HG03139 (cell line): ENCODE measurements around the gene HIVEP1.

Source experiments
- ATAC-seq: cut with Tn5 transposase; IDR thresholded peaks from one replicate; pipeline ENCODE4 v1.9.1; 2021; ENCODE audit not compliant: unreplicated experiment

HIVEP1 gene

DNA sequence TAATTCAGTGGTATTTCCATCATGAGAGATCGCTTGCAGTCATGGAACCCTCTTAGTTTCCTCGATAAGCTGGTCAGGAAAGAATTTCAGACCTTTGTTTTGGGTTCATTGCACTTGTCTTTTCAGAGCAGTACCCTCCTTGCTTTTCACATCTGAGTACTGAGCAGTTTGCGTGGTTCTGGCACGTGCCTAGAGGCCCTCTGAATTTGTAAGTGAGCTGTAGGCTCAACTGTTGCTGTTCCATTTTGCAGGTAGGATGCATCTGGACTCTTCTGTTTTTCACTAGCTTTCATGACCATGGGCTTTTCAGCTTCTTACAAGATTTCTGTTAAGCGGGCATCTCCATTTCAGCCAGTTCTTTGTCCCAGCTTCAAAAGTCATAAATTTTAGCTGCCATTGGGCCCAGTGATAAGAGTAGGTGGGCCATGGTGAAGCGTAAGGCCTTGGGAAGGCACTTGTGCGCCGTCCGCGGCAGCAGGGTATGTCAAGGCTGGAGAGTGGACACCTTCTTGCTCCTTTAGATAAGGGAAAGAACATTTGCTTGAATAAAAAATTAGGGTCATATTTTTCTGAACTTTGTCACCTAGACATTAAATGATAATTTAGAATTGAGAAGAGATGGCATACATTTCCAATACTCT, 35.8 kb downstream of the HIVEP1 start:
- no peak for ATAC-seq

GRCh38 chr6:12048609-12049008, 36.5 kb downstream of the HIVEP1 start:
- ATAC-seq = no peak

DNA sequence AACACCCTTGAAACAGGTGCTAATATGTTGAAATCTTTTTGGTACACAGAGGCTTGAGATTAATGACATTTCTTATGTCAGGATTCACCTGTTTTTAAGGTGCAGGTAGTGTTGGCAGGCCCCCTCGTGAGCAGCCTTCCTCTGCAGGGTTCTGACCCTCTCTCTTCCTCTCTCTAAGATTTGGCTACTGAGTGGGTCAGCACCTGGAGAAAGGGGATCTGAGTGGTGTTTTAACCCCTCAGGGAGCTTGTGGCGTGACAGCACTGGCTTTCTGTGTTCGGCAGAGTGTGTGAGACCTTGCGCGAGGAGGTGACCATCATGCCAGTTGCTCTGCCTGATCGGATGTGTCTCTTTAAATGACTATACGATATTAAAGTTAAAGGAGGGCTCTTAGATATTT, 37.1 kb downstream of the HIVEP1 start:
- ATAC-seq = peak; percentile 42

DNA sequence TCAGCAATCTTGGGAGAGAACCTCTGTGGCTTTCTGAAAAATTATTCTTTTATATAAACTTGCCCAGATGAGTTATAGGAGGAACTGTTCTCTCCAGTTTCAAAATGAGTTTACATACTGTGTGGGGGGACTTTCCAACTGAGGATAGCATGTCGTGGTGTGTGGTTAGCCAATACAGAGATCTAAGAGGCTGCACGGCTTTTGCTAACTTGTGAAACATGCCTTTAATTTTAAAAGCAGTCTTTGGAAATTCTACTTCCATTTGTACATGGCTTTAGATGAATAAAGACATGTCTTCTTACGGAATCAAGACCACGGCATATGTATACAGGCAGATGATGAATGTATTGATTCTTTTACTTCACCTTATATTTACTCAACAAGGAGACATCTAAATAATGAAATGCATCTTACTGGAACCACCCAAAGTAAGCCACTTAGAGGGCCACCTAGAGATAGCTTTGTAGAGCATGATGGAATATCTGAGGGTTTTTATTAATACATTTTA, 39.8 kb downstream of the HIVEP1 start:
- ATAC-seq = peak; percentile 75

DNA sequence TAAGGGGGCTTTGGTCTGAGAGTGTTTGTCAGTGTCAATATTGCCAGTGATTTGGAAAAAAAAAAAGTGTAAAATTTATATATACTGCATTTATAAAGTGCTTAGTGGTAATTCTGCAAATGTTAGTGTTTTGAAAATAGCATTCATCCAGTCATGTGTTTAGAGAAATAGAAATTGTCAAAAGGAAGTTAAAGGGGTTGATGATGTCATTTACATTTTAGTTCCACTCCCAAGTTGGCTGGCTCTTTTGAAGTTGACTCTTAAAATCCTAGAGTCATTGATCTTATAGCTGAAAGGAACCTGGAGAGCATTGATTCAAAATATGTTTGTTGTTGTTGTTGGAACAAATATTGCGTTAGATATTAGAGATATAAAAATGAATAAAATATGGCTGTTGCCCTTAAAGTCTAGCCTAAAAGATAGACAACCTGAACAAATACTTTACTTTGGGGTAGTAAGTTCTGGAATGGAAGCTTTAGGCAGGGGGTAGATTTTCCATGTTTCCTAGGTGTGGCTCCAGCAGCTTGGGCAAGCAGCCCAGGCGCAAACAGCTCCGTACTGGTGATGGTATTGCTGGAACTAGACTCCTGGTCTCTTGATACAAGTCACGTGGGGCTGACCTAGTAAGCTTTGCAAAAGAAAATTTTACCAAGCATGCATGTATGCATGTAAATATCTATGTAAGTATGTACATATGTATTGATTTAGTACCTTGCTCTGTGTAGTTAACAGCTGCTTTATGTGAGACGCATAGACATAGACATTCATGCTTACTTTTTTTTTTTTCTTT, 46.3 kb downstream of the HIVEP1 start:
- no peak for ATAC-seq

DNA sequence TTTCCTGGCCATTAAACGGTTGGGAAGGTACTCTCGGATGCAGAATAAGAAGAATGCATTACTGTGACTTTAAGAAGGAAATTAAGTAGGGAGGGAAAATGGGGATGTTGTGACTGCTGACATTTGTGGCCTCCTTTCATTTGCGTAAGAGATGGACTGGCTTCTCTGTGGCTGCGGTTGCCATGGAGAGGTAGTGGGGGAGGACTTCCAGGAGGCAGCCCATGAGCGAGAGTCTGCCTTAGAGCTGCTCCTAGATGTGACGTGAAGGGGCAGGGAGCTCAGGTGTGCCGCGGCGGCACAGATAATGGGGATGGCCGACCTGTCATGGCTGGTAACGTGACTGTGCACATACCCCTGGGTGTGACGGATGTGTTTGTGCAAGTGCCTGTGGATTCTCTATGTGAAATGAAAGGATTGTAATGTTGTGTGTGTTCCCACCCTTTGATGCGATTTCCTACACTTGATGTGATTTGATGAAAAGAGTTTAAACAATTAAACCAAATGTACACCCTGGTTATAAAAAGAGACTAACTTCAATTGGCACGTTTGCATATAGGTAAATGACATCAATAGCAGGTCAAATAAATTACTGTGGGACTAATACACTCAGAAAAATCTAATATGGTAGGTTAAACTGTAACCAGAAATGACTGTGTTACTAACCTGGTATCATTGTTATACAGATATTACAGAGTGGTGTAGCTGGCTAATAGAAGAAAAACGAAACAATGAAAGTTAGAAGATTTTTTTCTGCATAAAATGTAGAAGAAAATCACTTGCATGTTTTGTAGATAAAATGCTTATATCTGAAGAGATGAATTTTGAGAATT, 48.9 kb downstream of the HIVEP1 start:
- ATAC-seq = peak; percentile 63

GRCh38 chr6:12062605-12063004, 50.5 kb downstream of the HIVEP1 start:
- ATAC-seq = no peak

GRCh38 chr6:12064131-12064530, 52.0 kb downstream of the HIVEP1 start:
- ATAC-seq = no peak

GRCh38 chr6:12064538-12065071, 52.5 kb downstream of the HIVEP1 start:
- ATAC-seq = no peak

DNA sequence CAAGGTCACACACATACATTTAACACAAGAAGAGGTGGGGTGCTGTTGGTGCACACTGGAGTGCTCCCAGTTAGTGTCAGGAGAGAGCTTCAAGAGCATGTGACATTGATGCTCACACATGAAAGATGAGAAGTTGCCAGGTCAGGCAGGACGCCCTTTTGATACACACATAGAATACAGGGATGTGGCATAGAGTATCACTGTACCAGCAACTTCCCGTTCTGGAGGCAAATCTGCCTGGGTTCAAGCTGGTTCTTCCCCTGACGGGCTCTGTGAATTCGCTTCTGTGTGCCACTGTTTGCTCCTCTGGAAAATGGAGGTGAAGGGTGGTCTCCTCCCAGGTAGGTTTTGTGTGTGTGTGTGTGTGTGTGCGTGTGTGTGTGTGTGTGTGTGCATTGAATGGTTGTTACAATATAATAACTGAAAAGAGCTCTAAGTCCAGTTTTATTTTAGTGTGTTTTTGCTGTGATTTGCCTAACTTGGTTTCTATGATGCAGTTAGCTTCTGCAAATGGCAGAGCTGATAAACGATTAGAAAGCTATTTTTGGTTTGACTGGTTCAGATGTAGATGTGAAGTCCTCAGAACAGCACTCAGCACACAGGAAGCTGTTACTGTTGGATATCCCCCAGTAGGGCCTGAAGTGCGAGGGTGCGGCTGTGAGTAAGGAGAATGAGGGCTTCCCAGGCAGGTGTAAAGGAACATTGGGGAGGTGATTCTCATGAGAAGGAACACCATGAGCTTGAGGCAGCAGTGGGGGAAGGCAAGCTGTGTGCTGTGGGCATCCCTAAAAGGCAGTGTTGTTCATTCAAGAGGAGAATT, 53.4 kb downstream of the HIVEP1 start:
- no peak for ATAC-seq

- no peak for ATAC-seq
Observed at GRCh38 chr6:12066297-12066696, 54.2 kb downstream of the HIVEP1 start.

DNA sequence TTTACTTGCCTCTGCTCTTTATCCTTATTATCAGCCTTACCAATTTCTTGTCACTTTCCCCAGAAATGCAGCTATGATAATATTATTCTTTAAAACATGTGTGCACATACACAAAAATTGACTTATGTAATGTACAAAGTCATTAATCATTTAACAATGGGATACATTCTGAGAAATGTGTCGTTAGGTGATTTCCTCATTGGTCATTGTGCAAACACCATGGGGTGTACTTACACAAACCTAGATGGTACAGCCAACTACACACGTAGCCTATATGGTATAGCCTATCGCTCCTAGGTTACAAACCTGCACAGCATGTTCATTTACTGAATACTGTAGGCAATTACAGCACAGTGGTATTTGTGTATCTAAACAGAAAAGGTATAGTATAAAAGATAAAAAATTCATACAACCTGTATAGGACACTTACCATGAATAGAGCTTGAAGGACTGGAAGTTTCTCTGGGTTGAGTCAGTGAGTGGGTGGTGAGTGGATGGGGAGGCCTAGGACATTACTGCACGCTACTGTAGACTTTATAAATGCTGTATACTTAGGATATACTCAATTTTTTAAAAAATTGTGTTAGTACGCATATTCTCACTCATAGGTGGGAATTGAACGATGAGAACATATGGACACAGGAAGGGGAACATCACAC, 56.9 kb downstream of the HIVEP1 start:
- ATAC-seq = no peak

DNA sequence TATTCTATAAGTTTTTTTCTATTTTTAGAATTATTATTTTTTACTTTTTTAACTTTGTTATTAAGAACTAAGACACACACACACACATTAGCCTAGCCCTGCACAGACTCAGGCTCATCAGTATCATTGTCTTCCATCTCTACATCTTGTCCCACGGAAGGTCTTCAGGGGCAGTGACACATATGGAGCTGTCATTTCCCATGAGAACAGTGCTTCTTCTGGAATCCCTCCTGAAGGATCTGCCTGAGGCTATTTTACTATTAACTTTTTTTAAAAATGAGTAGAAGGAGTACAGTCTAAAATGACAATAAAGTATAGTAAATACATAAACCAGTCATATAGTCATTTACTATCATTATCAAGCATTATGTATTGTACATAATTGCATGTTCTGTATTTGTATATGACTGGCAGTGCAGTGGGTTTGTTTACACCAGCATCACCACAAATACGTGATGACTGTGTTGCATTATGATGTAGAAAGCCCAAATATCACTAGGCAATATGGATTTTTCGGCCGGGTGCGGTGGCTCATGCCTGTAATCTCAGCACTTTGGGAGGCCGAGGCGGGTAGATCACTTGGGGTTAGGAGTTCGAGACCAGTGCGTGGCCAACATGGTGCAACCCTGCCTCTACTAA, 57.9 kb downstream of the HIVEP1 start:
- ATAC-seq = no peak

- no peak for ATAC-seq
Observed at GRCh38 chr6:12071064-12071615, 59.0 kb downstream of the HIVEP1 start.

DNA sequence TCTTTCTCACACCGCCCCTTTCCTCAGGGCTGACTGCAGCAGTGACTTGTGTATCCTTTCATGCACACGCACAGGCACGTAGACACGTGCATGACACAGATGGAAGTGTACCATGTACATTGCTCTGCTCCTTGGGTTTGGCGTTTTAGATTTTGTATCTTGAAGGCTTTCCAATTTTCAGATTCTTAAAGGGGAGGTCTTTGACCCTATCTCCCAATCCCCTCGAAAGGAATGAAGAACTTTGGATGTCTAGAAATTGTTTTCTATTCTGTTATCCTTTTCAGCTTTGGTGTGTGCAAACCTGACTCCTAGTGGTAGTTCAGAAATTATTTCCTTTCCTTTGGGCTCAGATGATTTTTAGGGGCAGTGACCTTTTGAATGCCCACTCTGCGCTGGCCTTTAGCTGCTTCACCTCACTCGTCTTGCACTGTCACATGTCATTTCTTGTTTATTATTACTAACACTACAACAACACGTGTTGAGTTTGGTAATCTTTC, 63.0 kb downstream of the HIVEP1 start:
- no peak for ATAC-seq

DNA sequence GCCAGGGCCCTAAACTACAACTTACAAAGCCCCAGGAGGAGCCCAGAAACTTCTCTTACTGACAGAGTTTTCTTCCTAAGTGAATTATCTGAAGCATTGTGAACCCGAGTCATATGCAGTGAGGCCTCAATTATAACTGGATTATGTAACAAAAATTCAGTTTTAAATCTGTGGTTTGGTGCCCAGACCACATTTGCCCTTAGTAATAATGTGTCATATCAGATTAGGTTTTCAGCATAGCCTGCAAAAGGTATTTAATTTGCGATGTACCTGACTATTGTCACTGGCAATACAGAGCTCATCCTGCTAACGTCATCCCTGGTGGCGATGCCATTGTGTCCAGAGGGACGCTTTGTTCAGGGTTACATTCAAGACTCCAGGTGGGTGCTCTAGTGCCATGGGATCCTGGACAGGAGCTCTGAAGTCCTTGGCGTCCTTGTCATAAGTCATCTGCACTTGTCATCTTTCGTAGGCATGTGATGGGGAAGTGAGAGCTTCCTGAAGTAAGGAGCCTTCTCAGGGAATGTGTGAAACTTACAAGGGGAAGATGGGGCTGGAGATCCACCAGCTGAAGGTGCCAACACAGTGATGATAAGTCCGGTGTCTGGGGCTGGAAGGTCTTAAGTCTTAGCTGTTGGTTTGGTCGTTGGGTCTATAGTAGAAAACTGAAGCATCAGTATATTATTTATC, 65.1 kb downstream of the HIVEP1 start:
- no peak for ATAC-seq

- no peak for ATAC-seq
Observed at GRCh38 chr6:12078014-12078413, 65.9 kb downstream of the HIVEP1 start.

- ATAC-seq = no peak
Observed at GRCh38 chr6:12081771-12082170, 69.7 kb downstream of the HIVEP1 start.
